ENCODE data around the gene DIDO1. TPM values are rescaled to one million over a fixed set of nuclear protein-coding genes. Genes with fewer than 3 reads are reported as not detected.

DIDO1 gene
- total and polyA plus RNA-seq, 2 donors (not counting 1 experiment from before 2014, with no cell fraction given): 25.9 to 33.2 TPM

DNA sequence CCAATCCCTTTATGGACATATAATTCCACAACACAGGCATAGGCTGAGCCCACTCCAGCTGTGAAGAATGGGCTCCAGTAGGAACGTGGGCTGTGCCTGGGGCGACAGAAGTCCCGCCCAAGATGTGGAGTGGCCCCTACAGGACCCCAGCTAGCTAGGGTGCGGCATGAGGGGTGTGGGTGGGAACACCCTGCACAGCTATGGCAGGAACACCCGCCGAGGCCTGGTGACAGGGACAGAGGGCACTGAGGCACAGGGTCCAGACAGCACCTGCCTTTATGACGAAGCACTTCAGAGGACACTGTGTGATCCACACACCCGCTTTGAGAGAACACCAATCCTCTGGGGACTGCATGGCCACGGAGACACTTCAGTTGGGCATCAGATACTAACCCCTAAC is 36.4 kb downstream of the DIDO1 start:
- H3K9me3 ChIP-seq (ENCODE audit: control insufficient read depth, insufficient read depth, low read depth, low read length): no peaks in the 10 kb centered on the region
- no peaks in the 10 kb centered on the region for H3K79me2 ChIP-seq (ENCODE audit: control insufficient read depth, insufficient read depth, low read length)
- H2AFZ ChIP-seq (ENCODE audit: low read length): no peak overlapping the region
- H4K20me1 ChIP-seq (ENCODE audit: control insufficient read depth, extremely low read depth, insufficient read depth, low read length): no peaks in the 10 kb centered on the region
- H3K4me3 ChIP-seq (replicated peaks in 1 of 4; ENCODE audit: control extremely low read depth in 1 of 4, insufficient read depth in 1 of 4, low read depth in 3 of 4, low read length in 4 of 4): no peak overlapping the region
- H3K27me3 ChIP-seq (ENCODE audit: control insufficient read depth, insufficient read depth, low read length): no peaks in the 10 kb centered on the region
- peaks cover 39% of the 10 kb centered on the region for H3K36me3 ChIP-seq (ENCODE audit: control insufficient read depth, insufficient read depth, low read length)
- H3K4me2 ChIP-seq (ENCODE audit: extremely low read depth, insufficient read depth, low read length): no peak overlapping the region
- H3K4me1 ChIP-seq (ENCODE audit: control insufficient read depth, extremely low read depth, insufficient read depth, low read length): peaks cover 15% of the 10 kb centered on the region
- no peak overlapping the region for H3K27ac ChIP-seq (ENCODE audit: insufficient read depth, low read length)
- TF ChIP-seq EZH2 (IDR thresholded peaks at IDR 0.05; ENCODE audit: low read length, missing control alignments) (no peak), CTCF (conservative IDR thresholded peaks at IDR 0.05 in 1 of 2, IDR thresholded peaks at IDR 0.05 in 1 of 2; ENCODE audit: low read depth in 1 of 2, low read length in 2 of 2) (no peak)
- DNase-seq (ENCODE audit: low read depth in 2 of 2): no peak
- no peak overlapping the region for H3K9ac ChIP-seq (ENCODE audit: insufficient read depth, low read length)

DNA sequence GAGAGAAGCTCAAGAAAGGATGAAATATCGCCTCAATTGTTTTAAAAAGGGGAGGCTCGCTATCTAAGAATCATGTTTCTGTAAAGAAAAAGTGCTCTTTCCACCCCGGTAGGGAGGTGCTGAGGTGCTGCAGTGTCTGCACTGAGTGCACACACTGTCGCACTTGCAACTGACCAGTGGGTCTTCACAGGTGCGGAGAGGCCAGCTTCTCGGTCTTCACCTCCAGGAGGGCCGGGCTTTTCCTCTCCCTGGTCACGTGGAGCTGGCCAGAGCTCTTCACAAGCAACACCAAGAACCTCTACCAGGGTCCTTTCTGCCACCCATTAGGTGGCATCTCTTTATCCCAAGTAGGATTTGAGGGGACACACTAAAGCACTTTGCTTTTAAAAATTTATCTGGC is 36.9 kb downstream of the DIDO1 start:
- H3K27me3 ChIP-seq (ENCODE audit: control insufficient read depth, insufficient read depth, low read length): no peaks in the 10 kb centered on the region
- H4K20me1 ChIP-seq (ENCODE audit: control insufficient read depth, extremely low read depth, insufficient read depth, low read length): no peaks in the 10 kb centered on the region
- peaks cover 37% of the 10 kb centered on the region for H3K36me3 ChIP-seq (ENCODE audit: control insufficient read depth, insufficient read depth, low read length)
- H3K79me2 ChIP-seq (ENCODE audit: control insufficient read depth, insufficient read depth, low read length): no peaks in the 10 kb centered on the region
- no peaks in the 10 kb centered on the region for H3K9me3 ChIP-seq (ENCODE audit: control insufficient read depth, insufficient read depth, low read depth, low read length)
- DNase-seq (ENCODE audit: low read depth in 2 of 2): no peak
- no peak for TF ChIP-seq EZH2 (IDR thresholded peaks at IDR 0.05; ENCODE audit: low read length, missing control alignments)
- no peak for TF ChIP-seq CTCF (conservative IDR thresholded peaks at IDR 0.05 in 1 of 2, IDR thresholded peaks at IDR 0.05 in 1 of 2; ENCODE audit: low read depth in 1 of 2, low read length in 2 of 2)
- H3K27ac ChIP-seq (ENCODE audit: insufficient read depth, low read length): no peak overlapping the region
- H3K4me1 ChIP-seq (ENCODE audit: control insufficient read depth, extremely low read depth, insufficient read depth, low read length): peaks cover 15% of the 10 kb centered on the region
- H3K4me2 ChIP-seq (ENCODE audit: extremely low read depth, insufficient read depth, low read length): no peak overlapping the region
- H2AFZ ChIP-seq (ENCODE audit: low read length): no peak overlapping the region
- no peak overlapping the region for H3K9ac ChIP-seq (ENCODE audit: insufficient read depth, low read length)
- no peak overlapping the region for H3K4me3 ChIP-seq (replicated peaks in 1 of 4; ENCODE audit: control extremely low read depth in 1 of 4, insufficient read depth in 1 of 4, low read depth in 3 of 4, low read length in 4 of 4)

GRCh38 chr20:62888910-62889309 is 37.4 kb downstream of the DIDO1 start:
- TF ChIP-seq CTCF (conservative IDR thresholded peaks at IDR 0.05 in 1 of 2, IDR thresholded peaks at IDR 0.05 in 1 of 2; ENCODE audit: low read depth in 1 of 2, low read length in 2 of 2) (no peak), EZH2 (IDR thresholded peaks at IDR 0.05; ENCODE audit: low read length, missing control alignments) (no peak)
- no peak overlapping the region for H3K27ac ChIP-seq (ENCODE audit: insufficient read depth, low read length)
- no peak for DNase-seq (ENCODE audit: low read depth in 2 of 2)
- H3K79me2 ChIP-seq (ENCODE audit: control insufficient read depth, insufficient read depth, low read length): no peaks in the 10 kb centered on the region
- H3K4me2 ChIP-seq (ENCODE audit: extremely low read depth, insufficient read depth, low read length): no peak overlapping the region
- H4K20me1 ChIP-seq (ENCODE audit: control insufficient read depth, extremely low read depth, insufficient read depth, low read length): no peaks in the 10 kb centered on the region
- no peak overlapping the region for H3K4me3 ChIP-seq (replicated peaks in 1 of 4; ENCODE audit: control extremely low read depth in 1 of 4, insufficient read depth in 1 of 4, low read depth in 3 of 4, low read length in 4 of 4)
- no peak overlapping the region for H2AFZ ChIP-seq (ENCODE audit: low read length)
- no peaks in the 10 kb centered on the region for H3K9me3 ChIP-seq (ENCODE audit: control insufficient read depth, insufficient read depth, low read depth, low read length)
- no peaks in the 10 kb centered on the region for H3K27me3 ChIP-seq (ENCODE audit: control insufficient read depth, insufficient read depth, low read length)
- H3K4me1 ChIP-seq (ENCODE audit: control insufficient read depth, extremely low read depth, insufficient read depth, low read length): peaks cover 15% of the 10 kb centered on the region
- H3K36me3 ChIP-seq (ENCODE audit: control insufficient read depth, insufficient read depth, low read length): peaks cover 35% of the 10 kb centered on the region
- H3K9ac ChIP-seq (ENCODE audit: insufficient read depth, low read length): no peak overlapping the region
